ENCODE data around the gene TBCD.

The TBCD gene

GRCh38 chr17:82845163-82845807, 93.4 kb downstream of the TBCD start:
- H3K27ac ChIP-seq: no peak overlapping the region
- no peak for TF ChIP-seq CTCF (conservative IDR thresholded peaks at IDR 0.05)

- H3K27ac ChIP-seq: no peak overlapping the region
- TF ChIP-seq CTCF (conservative IDR thresholded peaks at IDR 0.05): no peak
Observed at GRCh38 chr17:82846061-82846691, 94.3 kb downstream of the TBCD start.

GRCh38 chr17:82848022-82848592, 96.2 kb downstream of the TBCD start:
- no peak overlapping the region for H3K27ac ChIP-seq
- TF ChIP-seq CTCF (conservative IDR thresholded peaks at IDR 0.05): no peak

DNA sequence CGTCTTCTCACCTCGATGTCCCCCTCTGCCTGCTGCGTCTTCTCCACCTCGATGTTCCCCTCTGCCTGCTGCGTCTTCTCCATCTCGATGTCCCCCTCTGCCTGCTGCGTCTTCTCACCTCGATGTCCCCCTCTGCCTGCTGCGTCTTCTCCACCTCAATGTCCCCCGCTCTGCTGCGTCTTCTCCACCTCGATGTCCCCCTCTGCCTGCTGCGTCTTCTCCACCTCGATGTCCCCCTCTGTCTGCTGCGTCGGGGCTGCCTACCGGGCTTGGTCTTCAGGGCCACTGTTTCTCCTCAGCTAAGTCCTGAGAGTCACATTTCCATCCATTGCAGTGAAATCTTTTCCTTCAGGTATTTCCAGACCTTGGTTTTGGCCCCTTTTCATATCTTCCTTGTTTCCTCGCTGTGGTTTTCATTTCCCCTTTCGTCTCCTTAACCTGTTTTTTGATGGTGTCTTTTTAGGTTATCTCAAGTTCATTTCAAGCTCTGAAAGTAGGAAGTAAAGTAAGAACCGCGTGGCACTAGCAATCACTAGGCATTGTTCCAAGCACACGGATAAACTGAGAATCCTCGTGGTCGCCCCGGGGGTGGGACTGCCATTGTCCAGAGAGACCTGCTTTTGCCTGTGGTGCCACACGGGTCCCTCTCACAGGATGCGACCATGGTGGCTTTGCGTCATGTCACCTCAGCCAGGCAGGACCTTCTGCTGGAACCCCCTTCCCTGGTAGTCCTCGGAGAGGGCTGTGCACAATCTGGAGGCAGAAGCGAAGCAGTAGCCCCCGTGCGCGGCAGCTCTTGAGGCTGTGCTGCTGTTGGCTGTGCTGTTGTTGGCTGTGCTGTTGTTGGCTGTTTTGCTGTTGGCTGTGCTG, 97.4 kb downstream of the TBCD start:
- no peak for TF ChIP-seq CTCF (conservative IDR thresholded peaks at IDR 0.05)
- H3K27ac ChIP-seq: no peak overlapping the region

GRCh38 chr17:82851381-82851780, 99.5 kb downstream of the TBCD start:
- TF ChIP-seq CTCF (conservative IDR thresholded peaks at IDR 0.05): no peak

GRCh38 chr17:82854226-82854625, 102.4 kb downstream of the TBCD start:
- no peak overlapping the region for H3K27ac ChIP-seq
- no peak for TF ChIP-seq CTCF (conservative IDR thresholded peaks at IDR 0.05)

More at GRCh38 chr17:82851381-82851780, 99.5 kb downstream of the TBCD start:
- no peak overlapping the region for H3K27ac ChIP-seq

GRCh38 chr17:82856361-82856760, 104.5 kb downstream of the TBCD start:
- H3K27ac ChIP-seq: no peak overlapping the region
- TF ChIP-seq CTCF (conservative IDR thresholded peaks at IDR 0.05): no peak

Measured in VCaP (cell line).